Endometrium (tissue), 2 donors: ENCODE data around the gene SLC44A5.
"Not testable (repeated sequence)": the region's sequence is repeated elsewhere in the genome, so short reads cannot be mapped to it uniquely, and the experiment has no call there.

Experiments
- FAIRE-seq: peaks from 2 replicates; lab custom pipeline; 2012; peaks lifted over from hg19 to GRCh38; lab: Jason Lieb, UNC
- donor health status: control.
- donor health status: control.

Gene SLC44A5

DNA sequence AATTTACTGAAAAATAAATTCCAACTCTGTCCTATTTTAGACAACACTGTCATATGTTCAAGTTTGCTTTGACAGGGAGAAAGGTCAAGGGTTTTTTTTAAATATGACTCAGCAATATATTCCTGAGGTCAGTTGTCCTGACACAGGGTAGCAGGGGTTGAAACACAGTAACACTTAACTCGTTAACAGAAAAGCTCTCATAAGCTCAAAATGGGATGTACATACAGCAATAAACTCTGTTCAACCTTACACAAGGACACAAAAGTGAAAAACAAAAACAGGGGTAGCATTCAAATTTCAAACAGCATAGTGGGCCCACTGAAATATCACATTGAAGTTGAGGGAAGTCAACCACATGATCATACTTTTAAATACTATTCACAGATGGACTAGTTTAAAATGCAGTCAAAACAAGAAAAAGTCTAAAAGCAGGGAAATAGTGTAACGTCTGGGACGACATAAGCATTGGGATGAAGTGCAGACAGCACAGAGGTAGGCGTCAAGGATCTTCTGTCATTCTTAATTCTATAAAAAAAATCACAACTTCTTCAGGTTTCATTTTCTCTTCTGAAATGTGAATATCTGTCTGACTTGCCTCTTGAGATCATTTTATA is 89.9 kb downstream of the SLC44A5 start:
- no peak for FAIRE-seq

GRCh38 chr1:75519651-75520427 is 91.1 kb downstream of the SLC44A5 start:
- no peak for FAIRE-seq

DNA sequence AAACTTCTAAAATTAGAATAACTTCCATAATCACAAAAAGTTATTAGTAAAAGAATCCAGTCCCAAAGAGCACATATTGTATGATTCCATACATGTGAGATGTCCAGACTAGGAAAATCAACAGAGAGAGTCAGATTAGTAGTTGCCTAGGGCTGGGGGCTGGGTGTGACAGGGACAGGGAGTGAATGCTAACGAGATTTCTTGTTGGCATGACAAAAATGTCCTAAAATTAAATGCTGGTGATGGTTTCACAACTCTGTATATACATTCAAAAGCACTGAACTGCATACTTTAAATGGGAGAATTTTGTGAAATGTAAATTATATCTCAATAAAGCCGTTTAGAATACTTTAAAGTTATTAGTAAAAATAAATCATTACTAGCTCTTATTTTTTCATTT is 92.2 kb downstream of the SLC44A5 start:
- no peak for FAIRE-seq

GRCh38 chr1:75514270-75514669 is 96.6 kb downstream of the SLC44A5 start:
- FAIRE-seq: no peak

GRCh38 chr1:75506976-75507375 is 103.9 kb downstream of the SLC44A5 start:
- no peak for FAIRE-seq

GRCh38 chr1:75503221-75503974 is 107.5 kb downstream of the SLC44A5 start:
- no peak for FAIRE-seq

DNA sequence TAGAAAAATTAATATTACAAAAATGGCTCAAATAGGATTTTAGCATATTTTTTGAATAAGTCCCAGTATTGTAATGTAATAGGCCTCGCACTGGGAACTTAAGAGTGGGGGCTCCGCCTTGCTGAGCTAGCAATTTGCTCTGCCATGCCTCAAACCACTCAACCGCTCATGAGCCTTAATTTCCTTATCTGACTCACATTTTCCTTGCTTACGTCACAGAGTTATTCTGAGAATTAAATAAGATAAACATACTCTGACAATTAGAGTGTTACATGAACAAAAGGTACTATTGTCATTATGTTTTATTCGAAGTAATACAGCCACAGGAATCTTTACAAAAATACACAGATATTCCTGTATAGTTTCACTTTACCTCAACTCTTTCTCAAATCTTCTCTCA is 108.1 kb downstream of the SLC44A5 start:
- FAIRE-seq: no peak

- FAIRE-seq: no peak
Observed at GRCh38 chr1:75501577-75502295, 109.2 kb downstream of the SLC44A5 start.

DNA sequence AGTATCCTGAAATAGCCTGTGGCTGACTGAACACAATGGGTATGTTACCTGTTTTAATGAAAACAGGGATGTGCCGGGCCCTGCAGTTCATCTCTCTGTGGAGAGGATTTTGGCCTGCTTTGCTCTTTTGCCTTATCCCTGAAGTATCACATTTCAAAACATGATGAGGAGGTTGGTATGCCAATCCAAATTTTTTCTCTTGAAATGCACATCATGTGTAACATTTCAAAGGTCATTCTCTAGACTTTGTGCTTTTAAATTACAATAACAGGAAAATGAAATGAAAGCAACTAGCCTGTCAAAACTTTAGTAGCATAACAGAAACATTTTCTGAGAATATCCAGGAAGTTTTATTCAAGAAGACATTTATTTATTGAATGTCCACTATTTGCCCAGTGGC is 118.9 kb downstream of the SLC44A5 start:
- FAIRE-seq: no peak

DNA sequence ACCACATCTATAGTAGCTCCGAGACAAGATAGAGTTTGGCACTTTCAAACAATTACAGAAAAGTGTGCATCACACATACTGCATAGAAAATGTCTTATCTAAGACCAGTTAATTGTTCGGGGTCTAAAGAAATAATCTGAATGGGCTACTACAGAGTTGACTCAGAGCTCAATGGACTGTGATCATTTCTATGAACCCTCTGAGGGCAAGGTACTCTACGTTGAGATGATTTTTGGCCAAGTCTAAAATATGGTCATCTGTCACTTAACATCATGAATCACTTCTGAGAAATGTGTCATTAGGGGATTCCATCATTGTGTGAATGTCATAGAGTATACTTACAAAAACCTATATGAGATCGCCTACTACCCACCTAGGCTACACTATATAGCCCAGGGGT is 123.5 kb downstream of the SLC44A5 start:
- FAIRE-seq: no peak

DNA sequence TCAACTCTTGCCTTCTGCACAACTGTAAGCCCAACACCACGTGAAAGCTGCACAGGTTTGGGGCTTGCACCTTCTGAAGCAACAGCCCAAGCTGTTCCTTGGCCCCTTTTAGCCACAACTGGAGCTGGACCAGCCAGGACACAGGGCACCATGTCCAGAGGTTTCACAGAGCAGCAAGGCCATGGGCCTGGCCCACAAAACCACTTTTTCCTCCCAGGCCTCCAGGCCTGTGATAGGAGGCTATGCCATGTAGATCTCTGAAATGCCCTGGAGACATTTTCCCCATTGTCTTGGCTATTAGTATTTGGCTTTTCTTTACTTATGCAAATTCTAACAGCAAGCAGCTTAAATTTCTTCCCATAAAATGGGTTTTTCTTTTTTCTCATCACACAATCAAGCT is 126.1 kb downstream of the SLC44A5 start:
- no peak for FAIRE-seq

DNA sequence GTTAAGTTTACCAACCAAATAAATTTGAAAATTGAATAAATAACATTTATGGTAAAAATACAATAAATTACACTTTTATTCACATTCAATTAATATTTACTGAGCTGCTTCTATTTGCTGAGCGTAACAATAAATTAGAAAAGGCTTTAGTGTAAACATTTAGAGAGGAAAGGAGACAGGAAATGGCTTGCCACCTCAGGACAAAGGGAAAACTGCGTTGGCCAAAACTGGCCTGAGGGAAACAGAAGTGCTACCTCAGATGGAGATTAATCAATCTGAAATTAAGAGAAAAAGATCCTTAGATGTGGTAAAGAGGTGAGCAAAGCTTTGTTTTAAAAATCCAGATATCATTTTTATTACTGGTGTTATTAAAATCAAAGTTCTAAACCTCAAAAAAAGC is 128.0 kb downstream of the SLC44A5 start:
- no peak for FAIRE-seq

DNA sequence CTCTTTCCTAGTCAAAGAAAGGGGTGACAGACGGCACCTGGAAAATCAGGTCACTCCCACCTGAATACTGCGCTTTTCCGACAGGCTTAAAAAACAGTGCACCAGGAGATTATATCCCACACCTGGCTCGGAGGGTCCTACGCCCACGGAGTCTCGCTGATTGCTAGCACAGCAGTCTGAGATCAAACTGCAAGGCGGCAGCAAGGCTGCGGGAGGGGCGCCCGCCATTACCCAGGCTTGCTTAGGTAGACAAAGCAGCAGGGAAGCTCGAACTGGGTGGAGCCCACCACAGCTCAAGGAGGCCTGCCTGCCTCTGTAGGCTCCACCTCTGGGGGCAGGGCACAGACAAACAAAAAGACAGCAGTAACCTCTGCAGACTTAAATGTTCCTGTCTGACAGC is 134.4 kb downstream of the SLC44A5 start:
- FAIRE-seq: not testable (repeated sequence)

GRCh38 chr1:75475696-75476095 is 135.2 kb downstream of the SLC44A5 start:
- FAIRE-seq: no peak

DNA sequence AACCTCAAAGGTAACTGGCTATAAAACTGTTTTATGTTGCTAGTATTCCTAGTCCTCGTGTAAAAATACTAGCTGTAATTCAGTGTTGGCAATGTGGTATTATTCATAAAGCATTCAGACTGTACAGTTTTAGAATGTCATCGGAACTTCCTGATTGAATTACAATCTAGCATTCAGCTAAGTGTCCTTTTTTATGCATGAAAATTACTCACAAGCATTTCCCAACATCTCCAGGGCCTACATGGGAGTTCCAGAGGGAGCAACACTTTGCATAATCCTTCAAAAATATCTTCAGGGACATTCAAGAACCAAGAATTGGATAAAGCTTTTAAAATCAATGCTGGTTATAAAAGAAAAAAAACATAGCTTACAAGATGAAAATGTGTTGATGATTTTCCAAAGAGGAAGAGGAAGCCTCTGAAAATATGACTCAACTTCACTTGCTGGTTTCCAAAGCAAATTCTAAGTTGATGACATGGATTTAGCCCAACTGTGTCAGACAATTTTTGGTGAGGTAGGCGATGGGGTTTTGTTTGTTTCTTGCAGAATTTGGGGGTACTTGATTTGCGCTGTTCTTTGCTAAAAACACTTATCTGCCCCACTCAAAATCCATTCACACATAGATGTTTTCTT is 137.8 kb downstream of the SLC44A5 start:
- no peak for FAIRE-seq

DNA sequence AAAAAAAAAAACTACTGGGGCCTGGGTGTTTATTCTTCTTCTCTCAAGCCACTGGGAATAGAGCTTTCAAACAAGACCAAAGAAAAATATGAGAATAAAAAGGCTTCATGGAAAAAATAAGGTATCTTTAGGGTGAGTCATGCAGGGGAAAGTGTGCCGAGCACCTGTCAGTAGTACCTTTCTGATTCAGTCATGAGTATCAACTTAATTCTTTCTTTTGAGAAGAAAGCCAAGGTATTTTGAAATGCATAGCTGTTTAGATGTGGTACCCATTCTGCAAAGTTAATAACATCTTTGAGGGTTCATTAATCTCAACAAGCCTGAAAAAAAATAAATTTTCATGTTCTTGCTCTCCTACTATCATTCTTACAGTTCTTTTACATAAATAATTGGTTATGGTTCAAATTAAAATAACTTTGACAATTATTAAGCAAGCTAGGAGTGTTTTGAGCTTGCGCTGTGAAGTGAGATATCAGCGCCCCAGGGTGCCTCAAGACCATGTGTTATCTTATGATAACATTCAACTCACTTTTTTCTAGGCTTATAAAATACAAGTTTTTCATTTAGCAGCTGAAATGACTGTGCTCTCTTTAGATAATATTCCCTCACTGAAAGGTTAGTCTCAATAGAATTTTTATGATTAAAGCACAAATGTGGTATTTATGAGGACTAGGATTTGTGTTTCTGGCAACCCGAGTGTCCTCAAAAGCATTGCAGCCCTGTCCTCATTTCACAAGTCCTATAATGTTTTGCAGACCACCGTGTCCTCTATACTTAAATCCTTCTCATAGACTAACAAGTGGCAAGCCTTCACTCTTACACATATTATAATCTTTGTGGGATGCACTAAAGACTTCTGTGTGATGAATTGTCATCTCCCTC is 138.6 kb downstream of the SLC44A5 start:
- no peak for FAIRE-seq

DNA sequence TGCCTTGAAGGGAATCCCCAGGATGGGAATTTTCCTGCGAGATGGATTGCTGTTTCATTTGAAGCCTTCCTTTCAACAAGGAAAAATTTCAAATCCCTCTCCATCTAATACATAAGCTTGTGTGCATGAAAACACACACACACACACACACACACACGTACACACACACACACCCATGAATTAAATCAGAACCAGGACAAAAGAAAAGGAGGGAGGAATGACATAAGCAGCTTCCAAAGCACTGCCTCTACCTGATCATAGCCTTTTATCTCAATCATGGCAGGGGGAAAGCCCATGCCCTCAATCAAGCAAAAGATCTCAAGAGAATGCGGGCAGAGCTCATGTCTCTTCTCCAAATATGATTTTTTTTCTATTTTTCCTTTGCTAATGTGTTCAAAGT is 139.7 kb downstream of the SLC44A5 start:
- FAIRE-seq: no peak

- FAIRE-seq: no peak
Observed at GRCh38 chr1:75470448-75470847, 140.5 kb downstream of the SLC44A5 start.

GRCh38 chr1:75469586-75470173 is 141.2 kb downstream of the SLC44A5 start:
- no peak for FAIRE-seq

GRCh38 chr1:75461808-75462325 is 149.0 kb downstream of the SLC44A5 start:
- no peak for FAIRE-seq
